ENCODE results near the gene CREG1. TPM values are rescaled to one million over a fixed set of nuclear protein-coding genes. Genes with fewer than 3 reads are reported as not detected.

Gene CREG1
- total and polyA plus RNA-seq, 4 donors, result 86.8 to 123 (median 95.8) TPM

- Histone ChIP-seq H3K27me3 (ENCODE audit: control insufficient read depth in 4 of 4, insufficient read depth in 4 of 4, low read length in 3 of 4) (no peaks in the 10 kb centered on the region), H3K4me3 (ENCODE audit: low read depth in 1 of 3, low read length in 3 of 3) (no peak overlapping the region), H3K36me3 (ENCODE audit: control insufficient read depth in 4 of 4, insufficient read depth in 3 of 4, low read depth in 1 of 4, low read length in 3 of 4) (no peaks in the 10 kb centered on the region), H3K27ac (ENCODE audit: low read depth in 1 of 2, low read length in 2 of 2) (no peak overlapping the region), H3K9ac (ENCODE audit: low read depth in 1 of 2, low read length in 2 of 2) (no peak overlapping the region), H3K9me3 (ENCODE audit: control insufficient read depth in 4 of 4, low read length in 3 of 4) (no peaks in the 10 kb centered on the region), H3K4me1 (ENCODE audit: control insufficient read depth in 4 of 4, insufficient read depth in 4 of 4, low read length in 3 of 4) (no peaks in the 10 kb centered on the region)
- 86% methylated on average over 4 of the region's 4 CpGs for WGBS
- no peak for TF ChIP-seq FOXA2 (IDR thresholded peaks at IDR 0.05)
- TF ChIP-seq ZBTB33 (IDR thresholded peaks at IDR 0.05), result no peak
- no peak for TF ChIP-seq YY1 (IDR thresholded peaks at IDR 0.05)
- TF ChIP-seq JUND (IDR thresholded peaks at IDR 0.05), result no peak
- no peak for TF ChIP-seq RAD21 (IDR thresholded peaks at IDR 0.05)
- no peak for TF ChIP-seq RXRA (IDR thresholded peaks at IDR 0.05)
- TF ChIP-seq NR2F2 (IDR thresholded peaks at IDR 0.05), result no peak
- TF ChIP-seq CTCF (IDR thresholded peaks at IDR 0.05; ENCODE audit: low read depth, low read length, missing input control), result no peak
- TF ChIP-seq, protein P1, sequence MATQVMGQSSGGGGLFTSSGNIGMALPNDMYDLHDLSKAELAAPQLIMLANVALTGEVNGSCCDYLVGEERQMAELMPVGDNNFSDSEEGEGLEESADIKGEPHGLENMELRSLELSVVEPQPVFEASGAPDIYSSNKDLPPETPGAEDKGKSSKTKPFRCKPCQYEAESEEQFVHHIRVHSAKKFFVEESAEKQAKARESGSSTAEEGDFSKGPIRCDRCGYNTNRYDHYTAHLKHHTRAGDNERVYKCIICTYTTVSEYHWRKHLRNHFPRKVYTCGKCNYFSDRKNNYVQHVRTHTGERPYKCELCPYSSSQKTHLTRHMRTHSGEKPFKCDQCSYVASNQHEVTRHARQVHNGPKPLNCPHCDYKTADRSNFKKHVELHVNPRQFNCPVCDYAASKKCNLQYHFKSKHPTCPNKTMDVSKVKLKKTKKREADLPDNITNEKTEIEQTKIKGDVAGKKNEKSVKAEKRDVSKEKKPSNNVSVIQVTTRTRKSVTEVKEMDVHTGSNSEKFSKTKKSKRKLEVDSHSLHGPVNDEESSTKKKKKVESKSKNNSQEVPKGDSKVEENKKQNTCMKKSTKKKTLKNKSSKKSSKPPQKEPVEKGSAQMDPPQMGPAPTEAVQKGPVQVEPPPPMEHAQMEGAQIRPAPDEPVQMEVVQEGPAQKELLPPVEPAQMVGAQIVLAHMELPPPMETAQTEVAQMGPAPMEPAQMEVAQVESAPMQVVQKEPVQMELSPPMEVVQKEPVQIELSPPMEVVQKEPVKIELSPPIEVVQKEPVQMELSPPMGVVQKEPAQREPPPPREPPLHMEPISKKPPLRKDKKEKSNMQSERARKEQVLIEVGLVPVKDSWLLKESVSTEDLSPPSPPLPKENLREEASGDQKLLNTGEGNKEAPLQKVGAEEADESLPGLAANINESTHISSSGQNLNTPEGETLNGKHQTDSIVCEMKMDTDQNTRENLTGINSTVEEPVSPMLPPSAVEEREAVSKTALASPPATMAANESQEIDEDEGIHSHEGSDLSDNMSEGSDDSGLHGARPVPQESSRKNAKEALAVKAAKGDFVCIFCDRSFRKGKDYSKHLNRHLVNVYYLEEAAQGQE (IDR thresholded peaks at IDR 0.05), result no peak
- no peak for TF ChIP-seq EGR1 (IDR thresholded peaks at IDR 0.05; ENCODE audit: low read depth in 2 of 2)
- TF ChIP-seq MAX (IDR thresholded peaks at IDR 0.05), result no peak
- no peak for DNase-seq (ENCODE audit: low spot score)
Observed at GRCh38 chr1:167515893-167516321, 37.7 kb downstream of the CREG1 start.

- Histone ChIP-seq H3K4me3 (ENCODE audit: low read depth in 1 of 3, low read length in 3 of 3) (no peak overlapping the region), H3K9ac (ENCODE audit: low read depth in 1 of 2, low read length in 2 of 2) (no peak overlapping the region), H3K9me3 (ENCODE audit: control insufficient read depth in 4 of 4, low read length in 3 of 4) (no peaks in the 10 kb centered on the region), H3K27ac (ENCODE audit: low read depth in 1 of 2, low read length in 2 of 2) (no peak overlapping the region), H3K27me3 (ENCODE audit: control insufficient read depth in 4 of 4, insufficient read depth in 4 of 4, low read length in 3 of 4) (no peaks in the 10 kb centered on the region), H3K36me3 (ENCODE audit: control insufficient read depth in 4 of 4, insufficient read depth in 3 of 4, low read depth in 1 of 4, low read length in 3 of 4) (no peaks in the 10 kb centered on the region), H3K4me1 (ENCODE audit: control insufficient read depth in 4 of 4, insufficient read depth in 4 of 4, low read length in 3 of 4) (no peaks in the 10 kb centered on the region)
- DNase-seq (ENCODE audit: low spot score), result no peak
- TF ChIP-seq FOXA1 (IDR thresholded peaks at IDR 0.05) (no peak), FOXA2 (IDR thresholded peaks at IDR 0.05) (no peak), TAF1 (conservative IDR thresholded peaks at IDR 0.05) (no peak), CTCF (IDR thresholded peaks at IDR 0.05; ENCODE audit: low read depth, low read length, missing input control) (no peak), YY1 (IDR thresholded peaks at IDR 0.05) (no peak), GABPA (IDR thresholded peaks at IDR 0.05 in 1 of 2, conservative IDR thresholded peaks at IDR 0.05 in 1 of 2) (no peak), HNF4G (IDR thresholded peaks at IDR 0.05) (no peak), RXRA (IDR thresholded peaks at IDR 0.05) (no peak), JUND (IDR thresholded peaks at IDR 0.05) (no peak)
- WGBS, result 91% methylated on average over 3 of the region's 3 CpGs
Observed at GRCh38 chr1:167515461-167515860, 38.1 kb downstream of the CREG1 start.

All from liver (tissue), 9 donors.